ENCODE measurements around the gene FHL2. TPM values are rescaled to one million over a fixed set of nuclear protein-coding genes. Genes with fewer than 3 reads are reported as not detected.

The FHL2 gene
- total RNA-seq, 8 experiments from 2014 or later: 2.4 to 87.6 (median 23.4) TPM

DNA sequence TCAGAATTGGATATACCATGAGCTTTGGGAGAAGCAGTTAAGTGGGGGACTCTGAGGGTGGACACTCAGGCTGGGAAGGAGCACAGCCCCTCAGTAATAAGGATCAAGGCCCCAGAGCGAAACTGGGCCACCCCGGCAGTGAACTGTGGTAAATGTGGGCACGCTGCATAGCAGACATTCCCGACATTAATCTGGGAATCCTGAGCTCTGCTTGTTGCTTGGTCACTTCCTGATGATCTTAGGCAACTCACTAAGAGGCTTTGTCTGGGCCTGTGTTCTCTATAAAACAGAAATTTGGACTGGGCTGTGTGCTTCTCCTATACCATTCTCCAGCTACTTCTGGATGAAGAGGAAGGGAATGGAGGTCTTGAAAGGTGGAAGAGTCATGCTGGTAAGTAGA is 74.1 kb downstream of the FHL2 start:
- in situ Hi-C loops (cut with MboI; ENCODE audit: low pct_unique_long_range_greater_than_20kb in 2 of 9, low sequenced_read_pairs in 9 of 9, unreplicated experiment in 9 of 9): no loop called here
- Histone ChIP-seq H3K4me1 (replicated peaks in 1 of 2) (peaks cover 3 to 6% of the 10 kb centered on the region in 2 donors), H3K27ac (no peak overlapping the region), H3K4me3 (no peak overlapping the region)
- WGBS, 10 experiments: 79 to 100% (median 92%) methylated on average over 1 to 4 of the region's 4 CpGs; no CpG with 5 or more reads in 3 of the 10 experiments
- ATAC-seq (replicated peaks in 6 of 8): no peak

DNA sequence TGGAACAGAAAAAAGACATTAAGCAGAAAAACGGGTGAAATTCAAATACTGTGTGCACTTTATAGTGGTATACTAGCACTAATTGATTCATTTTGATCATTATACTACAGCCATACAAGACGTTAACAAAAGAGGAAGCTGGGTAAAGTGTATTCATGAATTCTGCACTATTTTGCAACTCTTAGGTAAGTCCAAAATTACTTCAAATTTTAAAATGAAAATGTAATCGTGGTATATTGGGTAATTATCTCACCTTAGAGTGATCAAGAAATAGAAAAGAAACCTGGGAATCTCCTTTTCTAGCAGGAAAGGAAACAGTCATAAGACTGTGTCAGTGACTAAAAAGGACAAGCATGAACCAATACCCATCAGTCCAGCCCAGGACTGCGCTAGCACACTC is 74.8 kb downstream of the FHL2 start:
- 68 to 94% (median 86%) methylated on average over 2 to 4 of the region's 4 CpGs for WGBS, 10 experiments
- in situ Hi-C loops (cut with MboI; ENCODE audit: low pct_unique_long_range_greater_than_20kb in 2 of 9, low sequenced_read_pairs in 9 of 9, unreplicated experiment in 9 of 9): no loop called here
- H3K4me1 ChIP-seq (replicated peaks in 1 of 2): peaks cover 3 to 6% of the 10 kb centered on the region in 2 donors
- ATAC-seq (replicated peaks in 6 of 8): no peak
- no peak overlapping the region for H3K4me3 ChIP-seq
- no peak overlapping the region for H3K27ac ChIP-seq

DNA sequence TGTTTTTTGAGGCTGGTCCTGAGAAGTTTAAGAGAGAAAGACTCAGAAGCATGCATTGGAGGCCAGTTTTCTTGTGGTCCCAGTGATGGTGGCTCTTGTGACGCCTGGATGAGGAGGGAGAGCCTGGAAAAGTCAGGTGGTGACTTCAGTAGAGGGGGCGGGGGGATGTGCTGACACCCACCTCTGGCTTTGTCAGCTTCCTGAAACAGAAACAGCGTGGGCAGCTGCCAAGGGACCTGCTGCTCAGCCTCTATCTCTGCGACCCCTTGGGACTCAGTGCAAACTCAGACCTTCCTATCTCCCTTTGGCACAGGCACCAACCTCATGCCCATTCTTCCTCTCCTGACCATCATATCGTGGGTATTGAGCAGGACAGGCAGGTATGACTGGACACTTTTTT is 75.7 kb downstream of the FHL2 start:
- WGBS, 10 experiments: 80 to 100% (median 83%) methylated on average over 1 to 3 of the region's 5 CpGs; no CpG with 5 or more reads in 7 of the 10 experiments
- H3K4me1 ChIP-seq (replicated peaks in 1 of 2): no peaks in the 10 kb centered on the region
- in situ Hi-C loops (cut with MboI; ENCODE audit: low pct_unique_long_range_greater_than_20kb in 2 of 9, low sequenced_read_pairs in 9 of 9, unreplicated experiment in 9 of 9): no loop called here
- ATAC-seq (replicated peaks in 6 of 8): no peak
- H3K27ac ChIP-seq: no peak overlapping the region
- H3K4me3 ChIP-seq: no peak overlapping the region

DNA sequence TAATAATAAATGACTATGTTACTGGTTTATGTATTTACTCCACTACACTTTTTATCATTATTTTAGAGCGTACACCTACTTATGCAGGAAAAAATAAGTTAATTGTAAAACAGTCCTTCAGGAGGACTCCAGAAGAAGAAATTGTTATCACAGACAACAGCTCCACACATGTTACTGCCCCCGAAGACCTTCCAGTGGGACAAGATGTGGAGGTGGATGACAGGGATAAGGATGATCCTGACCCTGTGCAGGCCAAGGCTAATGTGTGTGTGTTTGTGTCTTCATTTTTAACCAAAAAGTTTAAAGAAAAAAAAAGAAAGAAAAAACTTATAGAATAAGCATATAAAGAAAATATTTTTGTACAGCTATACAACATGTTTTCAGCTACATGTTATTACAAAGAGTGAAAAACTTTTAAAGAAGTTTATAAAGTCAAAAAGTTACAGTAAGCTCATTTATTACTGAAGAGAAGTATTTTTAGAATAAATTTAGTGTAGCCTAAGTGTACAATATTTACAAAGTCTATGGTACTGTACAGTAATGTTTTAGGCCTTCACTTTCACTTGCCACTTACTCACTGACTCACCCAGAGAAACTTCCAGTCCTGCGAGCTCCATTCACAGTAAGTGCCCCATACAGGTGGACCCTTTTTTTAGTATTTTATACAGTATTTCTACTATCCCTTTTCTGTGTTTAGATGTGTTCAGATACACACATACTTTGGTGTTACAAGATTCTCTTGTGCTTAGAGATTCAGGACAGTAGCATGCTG is 76.8 kb downstream of the FHL2 start:
- H3K4me1 ChIP-seq (replicated peaks in 1 of 2): no peaks in the 10 kb centered on the region
- no peak overlapping the region for H3K4me3 ChIP-seq
- WGBS, 10 experiments: 39 to 100% (median 95%) methylated on average over 1 to 3 of the region's 3 CpGs
- no peak for ATAC-seq (replicated peaks in 6 of 8)
- no peak overlapping the region for H3K27ac ChIP-seq
- in situ Hi-C loops (cut with MboI; ENCODE audit: low pct_unique_long_range_greater_than_20kb in 2 of 9, low sequenced_read_pairs in 9 of 9, unreplicated experiment in 9 of 9): no loop called here

DNA sequence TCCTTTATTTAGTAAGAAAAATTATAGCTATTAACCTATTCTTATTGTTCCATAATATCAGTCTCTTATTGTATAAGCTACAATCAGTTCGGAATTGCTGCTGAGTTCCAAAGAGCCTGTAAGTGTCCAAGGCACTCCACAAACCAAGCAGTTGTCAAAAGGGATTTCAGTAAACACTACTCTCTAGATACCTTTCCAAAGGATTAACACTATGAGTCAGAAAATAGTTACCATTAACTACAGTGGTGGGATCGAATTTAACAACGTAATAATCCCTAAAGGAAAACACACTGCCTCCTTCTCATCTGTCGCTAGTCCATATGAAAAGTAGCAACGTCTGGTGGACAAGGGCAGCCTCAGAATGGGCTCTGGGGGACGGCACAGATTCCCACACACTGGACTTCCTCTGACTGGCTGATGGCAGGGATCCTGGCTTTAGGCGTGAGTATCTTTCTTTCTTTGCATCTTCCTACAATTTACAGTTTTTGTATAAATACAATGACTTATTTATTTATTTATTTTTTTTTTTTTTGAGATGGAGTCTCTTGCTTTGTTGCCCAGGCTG is 78.1 kb downstream of the FHL2 start:
- no peak for ATAC-seq (replicated peaks in 6 of 8)
- in situ Hi-C loops (cut with MboI; ENCODE audit: low pct_unique_long_range_greater_than_20kb in 2 of 9, low sequenced_read_pairs in 9 of 9, unreplicated experiment in 9 of 9): no loop called here
- Histone ChIP-seq H3K4me1 (replicated peaks in 1 of 2) (no peaks in the 10 kb centered on the region), H3K27ac (no peak overlapping the region), H3K4me3 (no peak overlapping the region)
- WGBS, 10 experiments: 74 to 100% (median 79%) methylated on average over 1 to 7 of the region's 7 CpGs; no CpG with 5 or more reads in 1 of the 10 experiments

DNA sequence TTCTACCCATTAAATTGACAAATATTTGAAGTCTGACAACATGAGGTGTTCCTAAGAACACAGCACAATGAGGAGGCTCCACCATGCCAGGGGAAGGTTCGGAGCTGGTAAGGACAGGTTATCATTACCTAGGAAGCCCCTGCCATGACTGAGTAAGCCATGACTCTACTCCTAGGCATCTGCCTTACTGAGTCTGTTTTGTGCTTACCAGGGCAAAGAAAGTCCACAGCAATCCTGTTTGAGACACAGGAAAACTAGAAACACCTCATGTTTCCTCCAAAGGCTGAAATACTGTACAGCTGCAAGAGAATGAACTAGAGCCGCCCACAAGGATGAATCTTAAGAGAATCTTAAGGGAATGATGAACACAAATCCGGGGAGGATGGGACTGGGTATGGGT is 80.9 kb downstream of the FHL2 start:
- Histone ChIP-seq H3K27ac (no peak overlapping the region), H3K4me3 (no peak overlapping the region), H3K4me1 (replicated peaks in 1 of 2) (no peaks in the 10 kb centered on the region)
- ATAC-seq (replicated peaks in 6 of 8): no peak
- in situ Hi-C loops (cut with MboI; ENCODE audit: low pct_unique_long_range_greater_than_20kb in 2 of 9, low sequenced_read_pairs in 9 of 9, unreplicated experiment in 9 of 9): no loop called here
- 83 to 100% (median 90%) methylated on average over 1 to 3 of the region's 3 CpGs; no CpG with 5 or more reads in 1 of the 10 experiments for WGBS, 10 experiments

DNA sequence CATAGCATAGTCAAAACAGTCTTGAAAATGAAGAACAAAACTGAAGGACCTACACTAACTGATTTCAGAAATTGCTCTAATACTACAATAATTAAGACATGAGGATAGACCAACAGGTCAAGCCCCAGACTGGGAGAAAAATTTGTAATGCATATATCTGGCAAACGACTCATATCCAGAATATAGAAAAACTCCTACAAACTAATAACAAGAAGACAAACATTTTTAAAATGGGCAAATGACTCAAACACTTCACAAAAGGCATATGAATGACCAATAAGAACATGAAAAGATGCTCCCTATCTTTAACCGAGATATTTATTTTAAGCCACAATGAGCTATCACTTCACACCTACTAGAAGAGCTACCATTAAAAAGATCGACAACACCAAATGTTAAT is 83.5 kb downstream of the FHL2 start:
- no peak for ATAC-seq (replicated peaks in 6 of 8)
- no peak overlapping the region for H3K27ac ChIP-seq
- no peaks in the 10 kb centered on the region for H3K4me1 ChIP-seq (replicated peaks in 1 of 2)
- WGBS, 10 experiments: 48 to 100% (median 71%) methylated on average over 1 to 3 of the region's 3 CpGs
- in situ Hi-C loops (cut with MboI; ENCODE audit: low pct_unique_long_range_greater_than_20kb in 2 of 9, low sequenced_read_pairs in 9 of 9, unreplicated experiment in 9 of 9): no loop called here
- H3K4me3 ChIP-seq: no peak overlapping the region

DNA sequence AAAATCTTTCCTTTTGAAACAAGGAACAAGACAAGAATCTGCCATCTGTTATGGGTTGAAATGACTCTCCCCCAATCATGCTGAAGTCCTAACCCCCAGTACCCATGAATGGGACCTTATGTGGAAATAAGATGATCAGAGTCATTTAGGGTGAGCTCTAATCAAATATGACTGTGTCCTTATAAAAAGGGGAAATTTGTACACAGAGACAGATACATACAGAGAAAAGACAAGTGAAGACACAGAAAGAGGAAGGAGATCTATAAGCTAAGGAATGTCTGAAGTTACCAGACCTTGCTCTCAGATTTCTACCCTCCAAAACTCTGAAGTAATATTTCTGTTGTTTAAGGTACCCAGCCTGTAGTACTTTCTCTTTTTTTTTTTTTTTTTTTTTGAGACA is 85.0 kb downstream of the FHL2 start:
- in situ Hi-C loops (cut with MboI; ENCODE audit: low pct_unique_long_range_greater_than_20kb in 2 of 9, low sequenced_read_pairs in 9 of 9, unreplicated experiment in 9 of 9): no loop called here
- H3K4me3 ChIP-seq: no peak overlapping the region
- no peak for ATAC-seq (replicated peaks in 6 of 8)
- peaks cover 5 to 6% of the 10 kb centered on the region in 2 donors for H3K4me1 ChIP-seq (replicated peaks in 1 of 2)
- no peak overlapping the region for H3K27ac ChIP-seq

Other genes with a start within 250 kb of the FHL2 start
- gene GPR45, start 157.3 kb downstream of the FHL2 start, total RNA-seq: 1 to 10 TPM in 3 of 8 experiments, under 1 TPM in 4, not detected in 1; 0.29 to 1.8 (median 0.87) TPM
- 10 to 100 TPM in 4 of 8 experiments, 1 to 10 TPM in 4; 7.4 to 17.8 (median 11.5) TPM for gene TGFBRAP1, start 69.3 kb downstream of the FHL2 start, total RNA-seq
- 10 to 100 TPM; 18.2 to 27.9 (median 21.7) TPM for gene C2orf49, start 61.5 kb downstream of the FHL2 start, total RNA-seq